Cerebellar nuclear complex (tissue), 1 donor: ENCODE data around the gene ARAP1.

ENCODE experiments used
- DNase-seq, 2 experiments: peaks; one replicate each; lab custom pipeline; 2025; lab: John Stamatoyannopoulos, UW

Gene ARAP1

GRCh38 chr11:72703267-72704008 is 48.8 kb downstream of the ARAP1 start:
- DNase-seq, result no peak

- no peak for DNase-seq
Observed at GRCh38 chr11:72702577-72703241, 49.5 kb downstream of the ARAP1 start.

- no peak for DNase-seq
Observed at GRCh38 chr11:72702096-72702495, 50.1 kb downstream of the ARAP1 start.

GRCh38 chr11:72701466-72701865 is 50.7 kb downstream of the ARAP1 start:
- DNase-seq, result no peak

GRCh38 chr11:72700146-72700545 is 52.1 kb downstream of the ARAP1 start:
- no peak for DNase-seq

GRCh38 chr11:72697814-72698213 is 54.4 kb downstream of the ARAP1 start:
- no peak for DNase-seq

GRCh38 chr11:72696866-72697700 is 55.1 kb downstream of the ARAP1 start:
- DNase-seq, result no peak

GRCh38 chr11:72695354-72695753 is 56.9 kb downstream of the ARAP1 start:
- DNase-seq, result no peak

GRCh38 chr11:72693271-72693968 is 58.8 kb downstream of the ARAP1 start:
- DNase-seq, result no peak

GRCh38 chr11:72692498-72693237 is 59.5 kb downstream of the ARAP1 start:
- no peak for DNase-seq

- DNase-seq, result no peak
Observed at GRCh38 chr11:72690166-72690565, 62.0 kb downstream of the ARAP1 start.

- no peak for DNase-seq
Observed at GRCh38 chr11:72688929-72689328, 63.3 kb downstream of the ARAP1 start.

- DNase-seq, result no peak
Observed at GRCh38 chr11:72688486-72688885, 63.7 kb downstream of the ARAP1 start.

- DNase-seq, result no peak
Observed at GRCh38 chr11:72687326-72687725, 64.9 kb downstream of the ARAP1 start.

- DNase-seq, result no peak
Observed at GRCh38 chr11:72686639-72687220, 65.5 kb downstream of the ARAP1 start.

- DNase-seq, result no peak
Observed at GRCh38 chr11:72685560-72686480, 66.4 kb downstream of the ARAP1 start.

GRCh38 chr11:72684236-72684912 is 67.8 kb downstream of the ARAP1 start:
- DNase-seq, result no peak

- peak in 1 of 2 experiments; percentile 14 for DNase-seq
Observed at GRCh38 chr11:72683782-72684200, 68.4 kb downstream of the ARAP1 start.

- DNase-seq, result no peak
Observed at GRCh38 chr11:72682858-72683243, 69.4 kb downstream of the ARAP1 start.
